Measurements from ENCODE around the gene PARN. TPM values are rescaled to one million over a fixed set of nuclear protein-coding genes. Genes with fewer than 3 reads are reported as not detected.

PARN gene
- total and polyA plus RNA-seq, 12 donors, result 11.7 to 121 (median 35.6) TPM

- H3K27ac ChIP-seq, result no peak overlapping the region
- WGBS, 4 donors, result 61 to 65% (median 63%) methylated on average over 7 of the region's 7 CpGs
- intact Hi-C loops (cut with DNase I), result no loop called here
- no peak for DNase-seq
- no peak for TF ChIP-seq POLR2A (IDR thresholded peaks at IDR 0.05)
- no peak for TF ChIP-seq CTCF (IDR thresholded peaks at IDR 0.05)
- H3K4me1 ChIP-seq (replicated peaks in 1 of 2), result peaks cover 30 to 44% of the 10 kb centered on the region in 2 donors
- no peaks in the 10 kb centered on the region for H3K27me3 ChIP-seq
- no peak overlapping the region for H3K4me3 ChIP-seq
- no peaks in the 10 kb centered on the region for H3K36me3 ChIP-seq (replicated peaks in 1 of 2)
- H3K9me3 ChIP-seq (replicated peaks in 1 of 3), result no peaks in the 10 kb centered on the region
These were observed 133.3 kb downstream of the PARN start for GRCh38 chr16:14496786-14497185.

- Histone ChIP-seq H3K9me3 (replicated peaks in 1 of 3) (no peaks in the 10 kb centered on the region), H3K27me3 (no peaks in the 10 kb centered on the region), H3K36me3 (replicated peaks in 1 of 2) (no peaks in the 10 kb centered on the region), H3K4me1 (replicated peaks in 1 of 2) (peaks cover 32 to 42% of the 10 kb centered on the region in 2 donors), H3K4me3 (no peak overlapping the region), H3K27ac (no peak overlapping the region)
- no peak for DNase-seq
- intact Hi-C loops (cut with DNase I), result no loop called here
- no peak for TF ChIP-seq POLR2A (IDR thresholded peaks at IDR 0.05)
- no peak for TF ChIP-seq CTCF (IDR thresholded peaks at IDR 0.05)
- 82 to 89% (median 83%) methylated on average over 5 to 7 of the region's 7 CpGs for WGBS, 4 donors
These were observed 133.9 kb downstream of the PARN start for GRCh38 chr16:14496047-14496770.

- WGBS, 4 donors, result 93 to 96% (median 94%) methylated on average over 18 of the region's 18 CpGs
- TF ChIP-seq POLR2A (IDR thresholded peaks at IDR 0.05) (no peak), CTCF (IDR thresholded peaks at IDR 0.05) (no peak)
- Histone ChIP-seq H3K9me3 (replicated peaks in 1 of 3) (no peaks in the 10 kb centered on the region), H3K27ac (no peak overlapping the region), H3K4me3 (no peak overlapping the region), H3K36me3 (replicated peaks in 1 of 2) (no peaks in the 10 kb centered on the region), H3K4me1 (replicated peaks in 1 of 2) (peaks cover 27 to 40% of the 10 kb centered on the region in 2 donors), H3K27me3 (no peaks in the 10 kb centered on the region)
- intact Hi-C loops (cut with DNase I), result no loop called here
- no peak for DNase-seq
These were observed 134.6 kb downstream of the PARN start for GRCh38 chr16:14495213-14496046.

GRCh38 chr16:14494396-14494966 lies 135.6 kb downstream of the PARN start:
- Histone ChIP-seq H3K36me3 (replicated peaks in 1 of 2) (no peaks in the 10 kb centered on the region), H3K27me3 (no peaks in the 10 kb centered on the region), H3K4me3 (no peak overlapping the region), H3K4me1 (replicated peaks in 1 of 2) (peaks cover 27 to 40% of the 10 kb centered on the region in 2 donors), H3K27ac (no peak overlapping the region), H3K9me3 (replicated peaks in 1 of 3) (no peaks in the 10 kb centered on the region)
- no peak for TF ChIP-seq POLR2A (IDR thresholded peaks at IDR 0.05)
- no peak for TF ChIP-seq CTCF (IDR thresholded peaks at IDR 0.05)
- no peak for DNase-seq
- intact Hi-C loops (cut with DNase I), result no loop called here
- WGBS, 4 donors, result 95 to 97% (median 97%) methylated on average over 12 of the region's 12 CpGs

Measured in adrenal gland (tissue), 12 donors.